Midbrain (tissue), 1 donor: ENCODE results near the gene ACP4.
"Not testable (repeated sequence)": the region's sequence is repeated elsewhere in the genome, so short reads cannot be mapped to it uniquely, and the experiment has no call there.

Experiments
- DNase-seq: peaks from one replicate; lab custom pipeline; 2025; lab: John Stamatoyannopoulos, UW

Gene ACP4, protein sequence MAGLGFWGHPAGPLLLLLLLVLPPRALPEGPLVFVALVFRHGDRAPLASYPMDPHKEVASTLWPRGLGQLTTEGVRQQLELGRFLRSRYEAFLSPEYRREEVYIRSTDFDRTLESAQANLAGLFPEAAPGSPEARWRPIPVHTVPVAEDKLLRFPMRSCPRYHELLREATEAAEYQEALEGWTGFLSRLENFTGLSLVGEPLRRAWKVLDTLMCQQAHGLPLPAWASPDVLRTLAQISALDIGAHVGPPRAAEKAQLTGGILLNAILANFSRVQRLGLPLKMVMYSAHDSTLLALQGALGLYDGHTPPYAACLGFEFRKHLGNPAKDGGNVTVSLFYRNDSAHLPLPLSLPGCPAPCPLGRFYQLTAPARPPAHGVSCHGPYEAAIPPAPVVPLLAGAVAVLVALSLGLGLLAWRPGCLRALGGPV

DNA sequence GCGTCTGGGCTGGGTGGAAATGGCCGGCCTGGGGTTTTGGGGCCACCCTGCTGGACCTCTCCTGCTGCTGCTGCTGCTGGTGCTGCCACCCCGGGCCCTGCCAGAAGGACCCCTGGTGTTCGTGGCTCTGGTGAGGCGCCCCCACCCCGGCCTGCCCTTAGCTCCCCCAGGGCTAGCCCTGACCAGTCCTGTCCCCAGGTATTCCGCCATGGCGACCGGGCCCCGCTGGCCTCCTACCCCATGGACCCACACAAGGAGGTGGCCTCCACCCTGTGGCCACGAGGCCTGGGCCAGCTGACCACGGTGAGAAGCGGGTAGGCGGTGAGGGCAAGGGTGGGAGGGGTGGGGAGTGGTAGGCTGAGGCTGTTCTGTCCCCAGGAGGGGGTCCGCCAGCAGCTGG lies at the start of gene ACP4:
Gene ACP4, plus strand, starts transcription at position 20 of the 400 bp plus-strand sequence. Its CDS starts 0 bp downstream, at position 20.
- DNase-seq: no peak

DNA sequence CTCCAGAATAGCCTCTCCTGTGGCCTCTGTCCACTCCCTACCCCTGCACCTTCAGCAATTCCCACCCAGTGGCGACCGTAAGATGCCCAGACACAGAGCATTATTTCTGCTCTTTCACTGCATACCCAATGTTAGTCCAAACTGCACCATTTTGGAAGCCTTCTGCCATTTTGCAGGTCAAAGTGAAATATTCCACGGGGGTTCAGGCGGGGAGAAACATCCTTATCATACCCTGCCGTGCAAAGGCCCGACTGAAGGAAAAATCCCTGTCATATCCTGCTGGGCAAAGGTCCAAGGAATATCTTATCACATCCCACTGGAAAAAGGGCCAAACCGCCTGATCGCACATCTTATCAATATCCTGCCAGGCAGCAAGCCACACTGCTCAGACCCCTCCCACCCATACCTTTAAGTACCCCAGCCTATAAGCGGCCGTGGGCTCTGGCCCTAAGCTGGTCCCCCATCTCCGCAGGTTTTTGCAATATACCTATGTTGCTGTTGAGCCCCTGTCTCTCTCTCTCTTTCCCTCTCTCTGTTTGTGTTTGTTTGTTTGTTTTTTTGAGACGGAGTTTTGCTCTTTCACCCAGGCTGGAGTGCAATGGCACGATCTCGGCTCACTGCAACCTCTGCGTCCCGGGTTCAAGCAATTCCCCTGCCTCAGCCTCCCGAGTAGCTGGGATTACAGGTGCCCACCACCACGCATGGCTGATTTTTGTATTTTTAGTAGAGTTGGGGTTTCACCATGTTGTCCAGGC lies 48.9 kb upstream of the ACP4 start:
- no peak for DNase-seq

DNA sequence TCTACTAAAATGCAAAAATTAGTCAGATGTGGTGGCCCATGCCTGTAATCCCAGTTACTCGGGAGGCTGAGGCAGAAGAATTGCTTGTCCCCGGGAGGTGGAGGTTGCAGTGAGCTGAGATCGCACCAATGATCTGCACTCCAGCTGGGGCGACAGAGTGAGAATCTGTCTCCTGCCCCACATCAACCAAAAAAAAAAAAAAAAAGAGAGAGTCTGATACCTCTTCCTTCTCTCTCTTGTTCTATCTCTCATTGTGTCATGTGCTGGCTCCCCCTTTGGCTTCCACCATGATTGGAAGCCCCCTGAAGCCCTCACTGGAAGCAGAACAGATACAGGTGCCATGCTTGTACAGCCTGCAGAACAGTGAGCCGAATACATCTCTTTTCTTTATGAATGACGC lies 46.7 kb upstream of the ACP4 start:
- DNase-seq: no peak

- no peak for DNase-seq
Measured at GRCh38 chr19:50745221-50745620, 45.0 kb upstream of the ACP4 start.

DNA sequence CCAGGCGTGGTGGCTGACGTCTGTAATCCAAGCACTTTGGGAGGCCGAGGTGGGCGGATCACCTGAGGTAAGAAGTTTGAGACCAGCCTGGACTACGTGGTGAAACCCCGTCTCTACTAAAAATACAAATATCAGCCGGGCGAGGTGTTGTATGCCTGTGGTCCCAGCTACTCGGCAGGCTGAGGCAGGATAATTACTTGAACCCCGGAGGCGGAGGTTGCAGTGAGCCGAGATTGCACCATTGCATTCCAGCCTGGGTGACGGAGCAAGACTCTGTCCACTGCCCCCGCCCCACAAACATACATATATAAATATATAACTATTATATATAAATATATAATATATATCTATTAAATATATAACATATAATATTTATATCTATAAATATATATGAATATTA lies 43.1 kb upstream of the ACP4 start:
- DNase-seq: not testable (repeated sequence)

DNA sequence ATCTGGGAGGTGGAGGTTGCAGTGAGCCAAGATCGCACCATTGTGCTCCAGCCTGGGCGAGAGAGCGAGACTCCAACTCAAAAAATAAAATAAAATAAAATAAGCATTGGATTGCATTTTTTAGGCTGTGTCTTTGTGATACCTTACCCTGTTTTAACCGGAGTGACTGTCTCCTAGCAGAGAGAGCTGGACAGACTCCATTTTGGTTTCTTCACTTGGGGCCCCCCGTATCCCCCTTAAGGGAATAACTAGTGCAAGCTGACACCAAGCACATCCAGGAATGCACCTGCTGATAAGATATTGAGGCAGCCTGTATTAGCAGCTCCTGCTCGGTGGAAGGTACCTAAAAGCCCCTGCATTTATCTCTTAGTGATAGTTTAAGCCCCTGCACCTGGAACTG lies 40.7 kb upstream of the ACP4 start:
- DNase-seq: no peak

- no peak for DNase-seq
Measured at GRCh38 chr19:50750010-50750409, 40.2 kb upstream of the ACP4 start.

DNA sequence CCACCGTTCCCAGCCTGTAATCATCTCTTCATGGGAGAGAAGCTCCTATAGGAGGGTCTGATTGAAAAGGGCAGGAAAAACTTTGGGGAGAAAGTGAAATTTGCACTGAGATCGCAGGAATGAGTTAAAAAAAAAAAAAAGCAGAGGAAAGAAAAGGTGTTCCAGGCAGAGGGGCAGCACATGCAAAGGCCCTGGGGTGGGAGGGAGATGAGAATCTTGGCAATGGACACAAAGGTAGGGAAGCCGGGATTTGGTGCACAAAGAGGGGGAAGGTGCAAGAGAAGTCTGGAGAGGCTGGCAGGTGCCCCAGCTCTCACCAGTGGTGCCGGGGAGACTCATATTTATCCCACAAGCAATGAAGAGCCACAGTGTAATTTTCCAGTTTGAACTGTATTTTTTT lies 36.3 kb upstream of the ACP4 start:
- no peak for DNase-seq

DNA sequence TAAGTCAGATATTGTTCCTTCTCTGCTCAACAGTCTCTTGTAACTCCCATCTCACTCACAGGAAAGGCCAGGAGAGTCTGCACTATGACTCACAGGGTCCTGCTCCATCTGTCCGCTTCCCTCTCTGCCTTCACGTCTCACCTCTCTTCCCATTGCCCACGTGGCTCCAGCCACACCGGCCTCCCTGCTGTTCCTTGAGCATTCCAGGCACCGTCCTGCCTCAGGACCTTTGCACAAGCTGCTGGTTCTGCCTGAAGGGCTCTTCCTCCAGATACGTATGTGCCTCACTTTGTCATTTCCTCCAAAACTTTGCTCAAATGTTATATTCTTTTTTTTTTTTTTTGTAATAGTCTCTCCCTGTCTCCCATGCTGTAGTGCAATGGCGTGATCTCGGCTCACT lies 34.0 kb upstream of the ACP4 start:
- not testable (repeated sequence) for DNase-seq

- not testable (repeated sequence) for DNase-seq
Measured at GRCh38 chr19:50757624-50758023, 32.6 kb upstream of the ACP4 start.

DNA sequence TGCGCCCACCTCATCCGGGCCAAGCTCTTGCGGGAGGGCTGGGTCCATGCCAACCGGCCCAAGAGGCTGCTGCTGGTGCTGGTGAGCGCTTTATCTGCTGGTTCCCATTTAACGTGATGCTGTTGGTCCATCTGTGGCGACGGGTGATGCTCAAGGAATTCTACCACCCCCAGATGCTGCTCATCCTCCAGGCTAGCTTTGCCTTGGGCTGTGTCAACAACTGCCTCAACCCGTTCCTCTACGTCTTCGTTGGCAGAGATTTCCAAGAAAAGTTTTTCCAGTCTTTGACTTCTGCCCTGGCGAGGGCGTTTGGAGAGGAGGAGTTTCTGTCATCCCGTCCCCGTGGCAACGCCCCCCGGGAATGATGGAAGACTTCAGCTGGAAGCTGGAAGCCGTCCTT lies 31.1 kb upstream of the ACP4 start:
- not testable (repeated sequence) for DNase-seq

DNA sequence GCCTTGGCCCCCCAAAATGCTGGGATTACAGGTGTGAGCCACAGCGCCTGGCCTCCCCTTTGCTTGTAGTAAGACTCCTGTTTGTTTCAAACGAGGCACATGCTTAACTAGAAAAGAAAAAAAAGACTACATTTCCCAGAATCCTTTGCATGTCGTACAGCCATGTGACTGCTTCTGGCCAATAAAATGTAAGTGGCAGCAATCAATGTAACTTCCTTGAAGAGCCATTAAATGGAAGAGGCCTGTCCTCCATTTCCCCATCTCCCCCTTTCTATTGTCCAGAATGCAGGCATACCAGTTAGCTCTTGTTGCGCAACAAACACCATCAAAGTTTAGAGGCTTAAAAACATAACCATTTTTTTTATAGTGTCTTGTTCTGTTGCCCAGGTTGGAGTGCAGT lies 30.3 kb upstream of the ACP4 start:
- DNase-seq: no peak

DNA sequence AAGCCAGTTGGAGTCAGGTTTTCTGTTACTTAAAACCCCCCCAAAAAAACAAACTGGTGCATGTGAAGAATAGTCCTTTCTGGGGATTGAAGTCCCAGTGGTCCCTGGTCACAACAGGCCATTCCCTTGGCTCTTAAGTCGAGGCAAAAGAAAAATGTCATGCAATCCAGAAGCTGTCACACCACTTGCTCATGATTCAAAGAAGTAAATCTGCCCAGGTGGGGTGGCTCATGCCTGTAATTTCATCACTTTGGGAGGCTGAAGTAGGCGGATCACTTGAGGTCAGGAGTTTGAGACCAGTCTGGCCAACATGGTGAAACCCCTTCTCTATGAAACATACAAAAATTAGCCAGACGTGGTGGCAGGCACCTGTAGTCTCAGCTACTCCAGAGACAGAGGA lies 28.7 kb upstream of the ACP4 start:
- DNase-seq: not testable (repeated sequence)

- not testable (repeated sequence) for DNase-seq
Measured at GRCh38 chr19:50763521-50763920, 26.7 kb upstream of the ACP4 start.

DNA sequence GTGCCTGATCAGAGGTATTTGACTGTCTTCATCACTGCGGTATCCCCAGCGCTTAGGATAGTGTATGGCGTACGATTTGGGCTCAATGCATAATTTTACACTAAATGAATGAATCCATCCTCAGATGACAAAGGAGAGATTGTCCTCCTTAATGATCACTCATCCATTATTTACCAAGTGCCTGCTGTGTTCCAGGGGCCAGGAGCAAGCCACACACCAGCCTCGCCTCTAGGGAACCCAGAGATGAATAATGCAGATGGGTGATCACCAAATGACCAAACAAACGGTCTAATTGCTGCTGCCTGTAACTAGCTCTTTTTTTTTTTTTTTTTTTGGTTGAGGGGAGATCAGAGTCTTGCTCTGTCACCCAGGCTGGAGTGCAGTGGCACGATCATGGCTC lies 25.8 kb upstream of the ACP4 start:
- DNase-seq: no peak

DNA sequence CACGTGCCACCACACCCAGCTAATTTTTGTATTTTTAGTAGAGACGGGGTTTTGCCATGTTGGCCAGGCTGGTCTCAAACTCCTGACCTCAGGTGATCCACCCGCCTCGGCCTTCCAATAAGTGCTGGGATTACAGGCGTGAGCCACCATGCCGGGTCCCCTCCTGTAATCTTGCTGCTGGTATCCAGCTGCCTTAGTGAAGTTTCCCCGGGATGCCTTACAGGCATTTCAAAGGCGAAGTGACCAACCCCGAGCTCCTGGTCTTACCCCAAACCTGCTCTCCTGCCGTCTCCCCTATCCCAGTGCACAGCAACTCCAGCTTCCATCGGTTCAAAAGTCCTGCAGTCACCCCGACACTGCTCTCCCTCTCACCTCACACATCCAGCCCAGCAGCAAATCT lies 23.5 kb upstream of the ACP4 start:
- DNase-seq: not testable (repeated sequence)

- DNase-seq: not testable (repeated sequence)
Measured at GRCh38 chr19:50767263-50767662, 23.0 kb upstream of the ACP4 start.

GRCh38 chr19:50768277-50768676 lies 21.9 kb upstream of the ACP4 start:
- DNase-seq: no peak

DNA sequence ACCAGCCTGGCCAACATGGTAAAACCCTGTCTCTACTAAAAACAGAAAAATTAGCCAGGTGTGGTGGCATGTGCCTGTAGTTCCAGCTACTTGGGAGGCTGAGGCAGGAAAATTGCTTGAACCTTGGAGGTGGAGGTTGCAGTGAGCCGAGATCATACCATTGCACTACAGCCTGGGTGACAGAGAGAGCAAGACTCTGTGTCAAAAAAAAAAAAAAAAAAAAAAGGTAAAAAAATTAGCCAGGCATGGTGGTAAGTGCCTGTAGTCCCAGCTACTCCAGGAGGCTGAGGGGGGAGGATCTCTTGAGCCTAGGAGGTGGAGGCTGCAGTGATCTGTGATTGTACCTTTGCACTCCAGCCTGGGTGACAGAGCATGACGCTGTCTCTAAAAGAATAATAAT lies 20.1 kb upstream of the ACP4 start, which contains the start of gene GPR32:
Gene GPR32, plus strand, starts transcription at position 301 of the 400 bp plus-strand sequence. CDS start 137 bp downstream, outside the sequence.
- DNase-seq: not testable (repeated sequence)

DNA sequence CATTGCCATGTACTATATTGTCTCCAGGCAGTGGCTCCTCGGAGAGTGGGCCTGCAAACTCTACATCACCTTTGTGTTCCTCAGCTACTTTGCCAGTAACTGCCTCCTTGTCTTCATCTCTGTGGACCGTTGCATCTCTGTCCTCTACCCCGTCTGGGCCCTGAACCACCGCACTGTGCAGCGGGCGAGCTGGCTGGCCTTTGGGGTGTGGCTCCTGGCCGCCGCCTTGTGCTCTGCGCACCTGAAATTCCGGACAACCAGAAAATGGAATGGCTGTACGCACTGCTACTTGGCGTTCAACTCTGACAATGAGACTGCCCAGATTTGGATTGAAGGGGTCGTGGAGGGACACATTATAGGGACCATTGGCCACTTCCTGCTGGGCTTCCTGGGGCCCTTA lies 19.3 kb upstream of the ACP4 start:
- no peak for DNase-seq

GRCh38 chr19:50772476-50772875 lies 17.7 kb upstream of the ACP4 start:
- no peak for DNase-seq

GRCh38 chr19:50772912-50773311 lies 17.3 kb upstream of the ACP4 start:
- not testable (repeated sequence) for DNase-seq

- not testable (repeated sequence) for DNase-seq
Measured at GRCh38 chr19:50773454-50773853, 16.8 kb upstream of the ACP4 start.
